GM12891 (cell line): ENCODE data around the gene PRR7.
A peak's percentile ranks its signal among the peaks of the same experiment; 100 is the strongest.

Experiments used
- POLR2AphosphoS5 ChIP-seq: IDR thresholded peaks from 2 replicates; pipeline ENCODE4 v1.6.1; 2011; ENCODE audit warnings: low read depth, low read length, control low read depth
- TAF1 ChIP-seq: IDR thresholded peaks from 2 replicates; pipeline ENCODE4 v1.6.1; 2011; ENCODE audit warnings: low read depth, low read length, control low read depth

- TF ChIP-seq TAF1 = no peak
- TF ChIP-seq POLR2AphosphoS5 = peak; percentile 54; the same call in 1 of the 2 replicates
Observed at GRCh38 chr5:177459819-177460628, 13.4 kb downstream of the PRR7 start.
